Loucy (cell line): ENCODE data around the gene TP73.

ENCODE experiments used
- H2AFZ ChIP-seq: fragments of 200-600 bp; sonication (generic); 2 replicates; pipeline ENCODE4 v1.6.0; 2016; ENCODE audit warnings: antibody characterized with exemption, mild to moderate bottlenecking, low read length, moderate library complexity
- H3F3A ChIP-seq: fragments of 200-600 bp; 2 replicates; pipeline ENCODE4 v1.6.0; 2016; ENCODE audit warnings: antibody characterized with exemption, low read depth, mild to moderate bottlenecking
- H3K27me3 ChIP-seq: fragments of 200-600 bp; sonication (generic); 2 replicates; pipeline ENCODE4 v1.6.1; 2014; ENCODE audit warnings: low read length, mild to moderate bottlenecking; ENCODE audit not compliant: insufficient read depth, poor library complexity, severe bottlenecking
- H3K36me3 ChIP-seq: fragments of 200-600 bp; sonication (generic); 2 replicates; pipeline ENCODE4 v1.6.1; 2016; ENCODE audit warnings: low read length; ENCODE audit not compliant: insufficient read depth
- H3K4me1 ChIP-seq: fragments of 200-600 bp; sonication (generic); 2 replicates; pipeline ENCODE4 v1.5.1; 2014; ENCODE audit warnings: low read length, mild to moderate bottlenecking; ENCODE audit not compliant: insufficient read depth, poor library complexity, severe bottlenecking
- H3K4me2 ChIP-seq: fragments of 200-600 bp; sonication (generic); 2 replicates; pipeline ENCODE4 v1.6.0; 2014; ENCODE audit warnings: antibody characterized with exemption, low read length, low read depth, mild to moderate bottlenecking; ENCODE audit not compliant: poor library complexity, severe bottlenecking
- H3K4me3 ChIP-seq: fragments of 200-600 bp; sonication (generic); 2 replicates; pipeline ENCODE4 v1.5.1; 2014; ENCODE audit warnings: low read length, mild to moderate bottlenecking, mixed read lengths; ENCODE audit not compliant: poor library complexity, severe bottlenecking
- H3K79me2 ChIP-seq: fragments of 200-600 bp; sonication (generic); 2 replicates; pipeline ENCODE4 v1.6.1; 2014; ENCODE audit warnings: low read length; ENCODE audit not compliant: insufficient read depth
- H3K9ac ChIP-seq: fragments of 200-600 bp; sonication (generic); 2 replicates; pipeline ENCODE4 v1.6.0; 2014; ENCODE audit warnings: mild to moderate bottlenecking, low read depth, low read length, moderate library complexity; ENCODE audit not compliant: poor library complexity, severe bottlenecking
- H3K9me2 ChIP-seq: fragments of 200-600 bp; sonication (generic); replicated peaks from 2 replicates; pipeline ENCODE4 v1.6.1; 2016; ENCODE audit warnings: low read depth, low read length, mixed read lengths
- H3K9me3 ChIP-seq: fragments of 200-600 bp; sonication (generic); 2 replicates; pipeline ENCODE4 v1.6.1; 2014; ENCODE audit warnings: mild to moderate bottlenecking, antibody characterized with exemption, low read length, low read depth; ENCODE audit not compliant: insufficient read depth
- H4K20me1 ChIP-seq: fragments of 200-600 bp; sonication (generic); 2 replicates; pipeline ENCODE4 v1.6.0; 2014; ENCODE audit warnings: antibody characterized with exemption, low read length, mild to moderate bottlenecking; ENCODE audit not compliant: insufficient read depth, poor library complexity, severe bottlenecking
- CTCF ChIP-seq: fragments of 200-600 bp; sonication (generic); conservative IDR thresholded peaks from 2 replicates; pipeline ENCODE4 v1.5.1; 2014; ENCODE audit warnings: mild to moderate bottlenecking, antibody characterized with exemption, low read length
- EZH2phosphoT487 ChIP-seq: fragments of 200-600 bp; IDR thresholded peaks from 2 replicates; pipeline ENCODE4 v1.6.1; 2018; ENCODE audit warnings: antibody characterized with exemption, mild to moderate bottlenecking, moderate library complexity, borderline replicate concordance

The TP73 gene

DNA sequence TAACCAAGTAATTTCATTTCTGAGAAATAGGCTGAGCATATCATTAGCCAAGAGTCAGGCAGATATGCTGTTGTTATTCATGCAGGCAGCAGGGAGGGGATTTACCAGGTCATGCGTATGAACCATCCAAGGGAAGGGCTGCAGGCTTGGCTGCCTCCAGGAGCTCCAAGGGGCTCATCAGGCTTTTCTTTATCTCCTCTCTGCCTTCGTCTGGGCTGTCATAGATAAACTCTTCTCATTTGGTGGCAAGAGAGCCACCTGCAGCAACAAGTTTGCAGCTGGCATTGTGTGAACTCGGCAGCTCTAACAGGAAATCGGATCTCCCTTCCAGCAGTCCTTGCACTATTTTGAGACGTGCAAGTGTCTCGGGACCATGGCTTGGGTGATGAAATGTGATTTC is 107.5 kb downstream of the TP73 start:
- no peak overlapping the region for H3K4me2 ChIP-seq
- no peaks in the 10 kb centered on the region for H3K9me2 ChIP-seq
- H4K20me1 ChIP-seq, result no peaks in the 10 kb centered on the region
- H3F3A ChIP-seq, result no peaks in the 10 kb centered on the region
- no peak for TF ChIP-seq CTCF
- TF ChIP-seq EZH2phosphoT487, result no peak
- no peak overlapping the region for H3K9ac ChIP-seq
- H3K79me2 ChIP-seq, result no peaks in the 10 kb centered on the region
- no peaks in the 10 kb centered on the region for H3K27me3 ChIP-seq
- H3K36me3 ChIP-seq, result no peaks in the 10 kb centered on the region
- no peak overlapping the region for H2AFZ ChIP-seq
- no peaks in the 10 kb centered on the region for H3K9me3 ChIP-seq
- H3K4me3 ChIP-seq, result no peak overlapping the region
- no peaks in the 10 kb centered on the region for H3K4me1 ChIP-seq

DNA sequence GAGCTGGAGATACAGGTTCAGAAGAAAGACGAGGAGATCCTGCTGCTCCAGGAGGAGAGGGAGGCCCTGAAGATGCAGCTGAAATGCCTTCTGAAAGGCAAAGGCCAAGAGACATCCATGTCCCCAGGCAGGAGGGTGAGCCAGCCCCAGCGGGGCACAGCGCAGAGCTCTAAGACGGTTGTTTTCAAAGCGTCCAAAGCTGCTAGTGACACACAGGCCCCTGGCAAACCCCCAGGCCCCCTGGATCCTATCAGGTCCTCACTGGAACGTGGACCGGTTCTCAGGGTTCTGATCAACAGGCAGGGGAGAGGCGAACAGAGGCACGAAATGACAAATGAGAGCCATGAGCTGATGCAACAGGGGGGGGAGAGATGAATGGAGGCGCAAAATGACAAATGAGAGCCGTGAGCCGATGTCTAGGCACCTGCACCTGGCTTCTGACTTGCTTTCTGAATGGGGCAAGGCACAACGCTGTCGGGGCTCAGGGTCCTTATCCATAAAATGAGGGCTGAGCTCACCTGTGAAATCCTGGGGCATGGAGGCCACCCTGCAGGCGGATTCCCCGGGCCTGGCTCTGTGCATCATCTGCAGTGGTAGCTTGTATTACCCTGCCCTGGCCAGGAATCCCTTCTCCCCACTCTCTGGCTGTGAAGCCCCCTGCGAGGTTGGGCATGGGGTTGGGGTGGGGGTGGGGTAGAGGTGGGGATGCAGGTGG is 109.1 kb downstream of the TP73 start:
- no peak overlapping the region for H2AFZ ChIP-seq
- H3K4me2 ChIP-seq, result no peak overlapping the region
- no peaks in the 10 kb centered on the region for H3K79me2 ChIP-seq
- no peak overlapping the region for H3K4me3 ChIP-seq
- no peaks in the 10 kb centered on the region for H3K9me3 ChIP-seq
- no peaks in the 10 kb centered on the region for H3K36me3 ChIP-seq
- no peaks in the 10 kb centered on the region for H3K27me3 ChIP-seq
- TF ChIP-seq EZH2phosphoT487 (no peak), CTCF (no peak)
- no peaks in the 10 kb centered on the region for H3F3A ChIP-seq
- no peaks in the 10 kb centered on the region for H3K4me1 ChIP-seq
- H3K9ac ChIP-seq, result no peak overlapping the region
- H4K20me1 ChIP-seq, result no peaks in the 10 kb centered on the region
- no peaks in the 10 kb centered on the region for H3K9me2 ChIP-seq

- TF ChIP-seq EZH2phosphoT487 (no peak), CTCF (no peak)
Measured at GRCh38 chr1:3762151-3762872, 110.0 kb downstream of the TP73 start.

More at GRCh38 chr1:3762151-3762872, 110.0 kb downstream of the TP73 start:
- no peaks in the 10 kb centered on the region for H3K36me3 ChIP-seq
- no peaks in the 10 kb centered on the region for H4K20me1 ChIP-seq
- H3K9ac ChIP-seq, result no peak overlapping the region
- no peaks in the 10 kb centered on the region for H3K9me3 ChIP-seq
- no peaks in the 10 kb centered on the region for H3K27me3 ChIP-seq
- no peaks in the 10 kb centered on the region for H3K4me1 ChIP-seq
- no peak overlapping the region for H3K4me2 ChIP-seq
- H2AFZ ChIP-seq, result no peak overlapping the region
- no peaks in the 10 kb centered on the region for H3K79me2 ChIP-seq
- H3K4me3 ChIP-seq, result no peak overlapping the region
- H3F3A ChIP-seq, result no peaks in the 10 kb centered on the region
- H3K9me2 ChIP-seq, result no peaks in the 10 kb centered on the region
